ENCODE data around the gene PDCL2. TPM values are rescaled to one million over a fixed set of nuclear protein-coding genes. Genes with fewer than 3 reads are reported as not detected.

PDCL2 gene, protein sequence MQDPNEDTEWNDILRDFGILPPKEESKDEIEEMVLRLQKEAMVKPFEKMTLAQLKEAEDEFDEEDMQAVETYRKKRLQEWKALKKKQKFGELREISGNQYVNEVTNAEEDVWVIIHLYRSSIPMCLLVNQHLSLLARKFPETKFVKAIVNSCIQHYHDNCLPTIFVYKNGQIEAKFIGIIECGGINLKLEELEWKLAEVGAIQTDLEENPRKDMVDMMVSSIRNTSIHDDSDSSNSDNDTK
- total RNA-seq = 1 to 10 TPM in 1 of 4 donors, not detected in 3; 1.5 TPM

DNA sequence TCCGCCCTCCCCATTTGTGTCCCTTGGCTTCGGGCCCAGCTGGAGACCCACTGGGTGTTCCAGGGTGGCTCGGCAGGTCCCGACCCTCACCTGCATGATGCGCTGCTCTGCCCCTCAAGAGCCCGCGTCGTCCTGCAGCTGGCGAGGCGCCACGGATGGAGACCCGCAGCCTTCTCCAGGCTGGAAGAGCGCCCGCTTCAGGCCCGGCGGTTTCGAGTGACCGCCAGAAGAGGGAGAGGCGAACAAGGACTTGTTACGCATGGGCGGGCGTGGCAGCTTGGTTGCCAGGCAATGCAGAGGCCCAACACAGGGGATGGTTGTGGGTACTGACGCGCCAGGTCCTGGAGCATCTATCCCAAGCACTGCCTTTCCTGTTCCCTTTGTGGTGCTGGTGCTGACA is at the start of gene PDCL2:
PDCL2 (minus strand) TSS at position 232 of the 400 bp plus-strand sequence; CDS start at position 96, 136 bp downstream.
- H3K4me1 ChIP-seq = no peaks in the 10 kb centered on the region
- H3K9me3 ChIP-seq = peaks cover 0 to 6% (median 0%) of the 10 kb centered on the region in 3 donors
- 91 to 96% methylated on average over 6 to 18 of the region's 24 CpGs for WGBS, 2 donors
- intact Hi-C loops (cut with DNase I) = no loop called here
- no peaks in the 10 kb centered on the region for H3K36me3 ChIP-seq
- no peak for TF ChIP-seq POLR2A (IDR thresholded peaks at IDR 0.05)
- TF ChIP-seq, protein P1, sequence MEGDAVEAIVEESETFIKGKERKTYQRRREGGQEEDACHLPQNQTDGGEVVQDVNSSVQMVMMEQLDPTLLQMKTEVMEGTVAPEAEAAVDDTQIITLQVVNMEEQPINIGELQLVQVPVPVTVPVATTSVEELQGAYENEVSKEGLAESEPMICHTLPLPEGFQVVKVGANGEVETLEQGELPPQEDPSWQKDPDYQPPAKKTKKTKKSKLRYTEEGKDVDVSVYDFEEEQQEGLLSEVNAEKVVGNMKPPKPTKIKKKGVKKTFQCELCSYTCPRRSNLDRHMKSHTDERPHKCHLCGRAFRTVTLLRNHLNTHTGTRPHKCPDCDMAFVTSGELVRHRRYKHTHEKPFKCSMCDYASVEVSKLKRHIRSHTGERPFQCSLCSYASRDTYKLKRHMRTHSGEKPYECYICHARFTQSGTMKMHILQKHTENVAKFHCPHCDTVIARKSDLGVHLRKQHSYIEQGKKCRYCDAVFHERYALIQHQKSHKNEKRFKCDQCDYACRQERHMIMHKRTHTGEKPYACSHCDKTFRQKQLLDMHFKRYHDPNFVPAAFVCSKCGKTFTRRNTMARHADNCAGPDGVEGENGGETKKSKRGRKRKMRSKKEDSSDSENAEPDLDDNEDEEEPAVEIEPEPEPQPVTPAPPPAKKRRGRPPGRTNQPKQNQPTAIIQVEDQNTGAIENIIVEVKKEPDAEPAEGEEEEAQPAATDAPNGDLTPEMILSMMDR (IDR thresholded peaks at IDR 0.05) = no peak
- H3K4me3 ChIP-seq = no peak within 1 kb of the TSS
- no peak for DNase-seq
- H3K27ac ChIP-seq = no peak within 1 kb of the TSS
- no peaks in the 10 kb centered on the region for H3K27me3 ChIP-seq

DNA sequence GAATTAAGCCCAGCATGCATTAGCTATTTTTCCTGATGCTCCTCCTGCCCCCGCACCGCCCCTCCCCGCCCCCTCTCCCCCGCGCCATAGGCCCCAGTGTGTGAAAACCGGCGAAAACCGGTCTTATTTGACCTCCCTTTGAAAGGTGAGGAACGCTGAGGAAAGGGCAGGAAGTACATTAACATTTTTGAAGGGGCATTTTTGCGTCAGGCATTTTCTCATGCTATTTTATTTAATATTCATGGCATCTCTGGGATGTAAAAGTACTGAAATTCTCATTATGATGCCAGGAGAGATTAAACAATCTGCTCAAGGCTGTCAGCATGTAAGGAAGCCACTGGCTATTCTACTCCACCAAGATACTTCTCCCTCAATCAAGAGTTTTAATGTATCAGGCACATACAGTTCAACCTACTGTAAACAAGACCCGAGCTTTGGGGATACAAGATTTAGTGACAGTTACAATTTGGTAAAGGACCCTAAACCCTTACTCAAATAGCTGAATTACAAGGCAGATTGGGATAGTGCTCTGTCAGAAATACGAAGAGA is 45.3 kb upstream of the PDCL2 start:
- H3K27me3 ChIP-seq = peaks cover 0 to 46% (median 2%) of the 10 kb centered on the region in 4 donors
- H3K4me1 ChIP-seq = peaks cover 0 to 44% (median 5%) of the 10 kb centered on the region in 3 donors
- intact Hi-C loops (cut with DNase I) = no loop called here
- H3K27ac ChIP-seq = no peak overlapping the region
- no peak overlapping the region for H3K4me3 ChIP-seq
- WGBS, 2 donors = 29 to 41% methylated on average over 7 to 10 of the region's 12 CpGs
- H3K36me3 ChIP-seq = no peaks in the 10 kb centered on the region
- TF ChIP-seq, protein P1 (IDR thresholded peaks at IDR 0.05) = no peak
- no peak for TF ChIP-seq POLR2A (IDR thresholded peaks at IDR 0.05)
- H3K9me3 ChIP-seq = no peaks in the 10 kb centered on the region
- DNase-seq = no peak

DNA sequence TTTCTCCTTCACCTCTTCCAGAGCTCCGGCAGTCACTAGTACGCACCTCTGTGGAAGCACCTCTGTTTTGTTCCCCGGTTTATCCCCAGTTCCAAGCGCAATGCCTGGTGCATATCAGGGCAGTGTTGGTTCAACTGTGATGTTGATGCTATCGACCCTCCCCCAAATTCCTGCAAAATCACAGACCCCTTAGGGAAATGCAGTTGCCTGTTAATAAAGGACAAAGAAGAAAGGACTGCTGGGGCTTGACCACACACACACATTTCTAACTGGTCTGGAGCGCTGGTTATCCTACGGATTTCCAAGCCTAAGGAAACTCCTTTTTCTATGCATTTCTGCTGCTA is 44.6 kb upstream of the PDCL2 start:
- no peak for TF ChIP-seq POLR2A (IDR thresholded peaks at IDR 0.05)
- TF ChIP-seq, protein P1 (IDR thresholded peaks at IDR 0.05) = no peak
- no peak for DNase-seq
- Histone ChIP-seq H3K4me3 (peak overlapping the region; percentile 53 to 73 (median 59)), H3K27me3 (peaks cover 0 to 46% (median 2%) of the 10 kb centered on the region in 4 donors), H3K4me1 (peaks cover 0 to 44% (median 5%) of the 10 kb centered on the region in 3 donors), H3K36me3 (no peaks in the 10 kb centered on the region), H3K9me3 (no peaks in the 10 kb centered on the region), H3K27ac (peak overlapping the region in 3 of 4 donors; percentile 73 to 83 (median 75))
- intact Hi-C loops (cut with DNase I) = no loop called here
- WGBS, 2 donors = 18 to 19% methylated on average over 6 to 7 of the region's 7 CpGs

DNA sequence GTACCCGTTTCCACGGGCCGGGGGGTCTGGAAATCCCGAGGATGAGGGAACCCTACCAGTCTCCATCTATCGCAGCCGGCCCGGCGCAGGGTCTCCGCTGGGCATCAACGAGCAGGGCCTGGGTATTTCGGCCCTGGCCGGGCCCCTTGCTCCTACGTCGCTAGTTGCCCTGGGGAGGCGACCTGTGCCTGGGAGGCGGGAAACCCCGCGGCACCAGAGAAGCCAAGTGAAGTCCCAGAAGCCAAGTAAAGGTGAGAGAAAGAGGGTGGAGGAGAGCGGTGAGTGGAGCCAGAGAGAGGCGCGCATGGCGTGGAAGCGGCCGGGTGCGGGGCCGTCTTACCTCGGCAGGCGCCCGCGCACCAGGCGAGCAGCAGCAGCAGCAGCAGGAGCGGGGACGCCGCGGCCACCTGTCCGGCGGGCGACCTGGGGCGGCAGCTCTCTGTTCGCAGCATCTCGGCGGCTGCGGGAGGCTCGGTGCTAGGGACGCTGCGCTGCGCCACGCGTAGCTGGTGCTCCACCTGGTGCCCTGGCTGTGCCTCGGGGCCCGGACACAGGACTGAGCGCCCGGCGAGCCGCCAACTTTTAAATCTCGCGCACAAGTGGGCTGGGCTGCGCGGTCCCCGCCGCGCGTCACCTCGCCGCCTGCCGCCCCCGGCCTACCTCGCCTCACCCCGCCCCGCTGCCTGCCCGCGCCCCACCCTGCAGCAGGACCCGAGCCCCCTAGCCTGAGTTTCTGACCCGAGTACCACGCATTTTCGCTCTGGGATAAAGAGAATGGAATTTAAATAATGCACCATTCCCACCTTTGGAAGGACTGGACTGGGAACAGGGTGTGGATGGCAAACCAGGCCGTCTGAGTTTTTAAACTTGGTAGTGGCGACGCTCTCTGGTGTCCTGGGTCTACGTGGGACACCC is 44.0 kb upstream of the PDCL2 start, which contains the start of gene NMU:
NMU (minus strand) TSS at position 558 of the 915 bp plus-strand sequence; CDS start at position 452, 106 bp downstream.
- Histone ChIP-seq H3K27ac (peak within 1 kb of the TSS; percentile 32 to 83 (median 74)), H3K4me3 (peak within 1 kb of the TSS; percentile 53 to 73 (median 59)), H3K4me1 (peaks cover 0 to 44% (median 5%) of the 10 kb centered on the region in 3 donors), H3K9me3 (no peaks in the 10 kb centered on the region), H3K27me3 (peaks cover 0 to 46% (median 2%) of the 10 kb centered on the region in 4 donors), H3K36me3 (no peaks in the 10 kb centered on the region)
- no peak for DNase-seq
- intact Hi-C loops (cut with DNase I) = no loop called here
- WGBS, 2 donors = 0 to 3% methylated on average over 5 to 30 of the region's 80 CpGs
- peak in 1 of 4 donors; percentile 34 for TF ChIP-seq POLR2A (IDR thresholded peaks at IDR 0.05)
- TF ChIP-seq, protein P1 (IDR thresholded peaks at IDR 0.05) = peak in 2 of 6 experiments; percentile 8 to 40

All from esophagus squamous epithelium (tissue), 5 donors.